Body of pancreas (tissue), 4 donors: Measurements from ENCODE around the gene TYW3. TPM values are rescaled to one million over a fixed set of nuclear protein-coding genes. Genes with fewer than 3 reads are reported as not detected.
"Not testable (repeated sequence)": the region's sequence is repeated elsewhere in the genome, so short reads cannot be mapped to it uniquely, and the experiment has no call there.

Experiments used
- ATAC-seq: fragments of 150-250 bp; one replicate; pipeline ENCODE4 v1.9.1; 2016
- DNase-seq, 4 donors: peaks; one replicate each; pipeline ENCODE4 v3.0.0-alpha.2; 2019
- H3K27ac ChIP-seq, 4 donors: fragments of 200-600 bp; sonication (generic); 1 replicate in 3 of 4; 2 replicates in 1 of 4; pipeline versions ENCODE4 v1.5.1 to v1.6.1; 2016 to 2019; ENCODE audit warnings: mild to moderate bottlenecking in 1 of 4, mixed read lengths in 1 of 4, moderate library complexity in 1 of 4
- H3K27me3 ChIP-seq, 2 donors: fragments of 200-600 bp; sonication (generic); one replicate each; pipeline ENCODE4 v1.6.0; 2016; ENCODE audit warnings: mild to moderate bottlenecking in 1 of 2
- H3K36me3 ChIP-seq, 2 donors: fragments of 200-600 bp; sonication (generic); replicated peaks in 1 of 2; 2 replicates each; pipeline ENCODE4 v1.5.1; 2016; ENCODE audit warnings: low read depth in 2 of 2; ENCODE audit not compliant: insufficient read depth in 1 of 2
- H3K4me1 ChIP-seq: fragments of 200-600 bp; sonication (generic); one replicate; pipeline ENCODE4 v1.6.0; 2016
- H3K4me3 ChIP-seq, 2 donors: fragments of 200-600 bp; sonication (generic); 1 replicate in 1 of 2; 2 replicates in 1 of 2; pipeline ENCODE4 v1.5.1; 2016 to 2019
- H3K9me3 ChIP-seq, 3 donors: fragments of 200-600 bp; sonication (generic); 1 replicate in 2 of 3; 2 replicates in 1 of 3; pipeline ENCODE4 v1.5.1; 2016
- POLR2A ChIP-seq, 3 donors: fragments of 450-650 bp; IDR thresholded peaks; one replicate each; pipeline ENCODE4 v1.6.1; 2016; ENCODE audit warnings: antibody characterized with exemption in 3 of 3, mild to moderate bottlenecking in 2 of 3
- WGBS, 2 donors: methylation state at CpG; one replicate each; pipeline ENCODE4 v1.1.5; 2017; 5-methylcytosine and 5-hydroxymethylcytosine counted together
- intact Hi-C: fragments of 100-400 bp; cut with DNase I; formaldehyde crosslinking; loops from one replicate; pipeline ENCODE4 v1.15.1; 2023
- total RNA-seq, 2 donors: library from RNA; depleted of rRNA; stranded (reverse); fragments of >200 nt; gene quantifications; one replicate each; pipeline ENCODE4 v1.1.0, GENCODE V29; 2016
- TF ChIP-seq, protein P1 (sequence below), 7 experiments: fragments of 450-650 bp in 4 of 7; fragments of 200-600 bp in 3 of 7; sonication (generic) in 3 of 7; IDR thresholded peaks; one replicate each; pipeline ENCODE4 v1.5.1; 2016 to 2019; ENCODE audit warnings: antibody characterized with exemption in 7 of 7

Gene TYW3
- total RNA-seq, 2 donors from 2014 or later: 8.6 to 15.3 TPM

DNA sequence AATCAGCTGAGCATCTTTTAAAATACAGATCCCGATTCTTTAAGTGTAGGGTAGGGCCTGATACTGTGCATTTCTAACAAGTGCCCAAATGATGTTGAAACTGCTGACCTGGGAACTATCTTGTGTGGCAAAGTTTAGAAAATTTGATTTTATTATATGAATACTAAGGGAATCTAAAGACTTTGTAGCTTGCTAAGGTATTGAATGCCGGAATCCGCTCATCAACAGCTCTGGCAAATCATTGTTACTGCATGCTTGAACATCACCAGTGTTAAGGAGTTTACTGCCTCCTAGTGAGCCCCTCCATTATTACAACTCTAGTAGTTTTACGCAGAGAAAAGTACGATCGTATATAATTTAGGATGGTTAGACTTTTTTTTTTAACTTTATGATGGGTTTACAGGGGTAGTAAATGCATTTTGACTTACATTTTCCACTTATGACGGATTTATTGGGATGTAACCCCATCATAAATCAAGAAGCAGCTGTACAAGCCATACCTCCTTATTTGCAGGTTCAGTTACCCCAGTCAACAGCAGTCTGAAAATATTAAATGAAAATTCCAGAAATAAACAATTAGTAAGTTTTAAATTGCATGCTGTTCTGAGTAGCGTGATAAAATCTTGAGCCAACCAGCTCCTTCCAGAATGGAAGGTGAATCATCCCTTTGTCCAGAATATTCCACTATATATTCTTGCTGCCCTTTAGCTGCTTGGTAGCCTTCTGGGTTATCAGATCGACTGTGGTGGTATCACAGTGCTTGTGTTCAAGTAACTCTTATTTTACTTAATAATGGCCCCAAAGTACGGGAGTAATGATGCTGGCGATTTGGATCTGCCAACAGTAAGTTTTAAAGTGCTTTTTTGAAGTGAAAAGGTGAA is 892 bp downstream of the TYW3 start:
- Histone ChIP-seq H3K4me3 (peak overlapping the region; percentile 12 to 60), H3K4me1 (peaks cover 35% of the 10 kb centered on the region), H3K36me3 (peaks cover 0 to 7% of the 10 kb centered on the region in 2 donors), H3K9me3 (no peaks in the 10 kb centered on the region), H3K27me3 (no peaks in the 10 kb centered on the region), H3K27ac (peak overlapping the region; percentile 65 to 96 (median 90))
- 21 to 23% methylated on average over 11 of the region's 11 CpGs for WGBS, 2 donors
- peak; percentile 50 for ATAC-seq
- intact Hi-C loops: no loop called here
- DNase-seq: peak in 3 of 4 donors; percentile 22 to 61 (median 27)
- TF ChIP-seq, protein P1, sequence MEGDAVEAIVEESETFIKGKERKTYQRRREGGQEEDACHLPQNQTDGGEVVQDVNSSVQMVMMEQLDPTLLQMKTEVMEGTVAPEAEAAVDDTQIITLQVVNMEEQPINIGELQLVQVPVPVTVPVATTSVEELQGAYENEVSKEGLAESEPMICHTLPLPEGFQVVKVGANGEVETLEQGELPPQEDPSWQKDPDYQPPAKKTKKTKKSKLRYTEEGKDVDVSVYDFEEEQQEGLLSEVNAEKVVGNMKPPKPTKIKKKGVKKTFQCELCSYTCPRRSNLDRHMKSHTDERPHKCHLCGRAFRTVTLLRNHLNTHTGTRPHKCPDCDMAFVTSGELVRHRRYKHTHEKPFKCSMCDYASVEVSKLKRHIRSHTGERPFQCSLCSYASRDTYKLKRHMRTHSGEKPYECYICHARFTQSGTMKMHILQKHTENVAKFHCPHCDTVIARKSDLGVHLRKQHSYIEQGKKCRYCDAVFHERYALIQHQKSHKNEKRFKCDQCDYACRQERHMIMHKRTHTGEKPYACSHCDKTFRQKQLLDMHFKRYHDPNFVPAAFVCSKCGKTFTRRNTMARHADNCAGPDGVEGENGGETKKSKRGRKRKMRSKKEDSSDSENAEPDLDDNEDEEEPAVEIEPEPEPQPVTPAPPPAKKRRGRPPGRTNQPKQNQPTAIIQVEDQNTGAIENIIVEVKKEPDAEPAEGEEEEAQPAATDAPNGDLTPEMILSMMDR (IDR thresholded peaks at IDR 0.05): peak; percentile 39 to 80 (median 67)
- no peak for TF ChIP-seq POLR2A (IDR thresholded peaks at IDR 0.05)

DNA sequence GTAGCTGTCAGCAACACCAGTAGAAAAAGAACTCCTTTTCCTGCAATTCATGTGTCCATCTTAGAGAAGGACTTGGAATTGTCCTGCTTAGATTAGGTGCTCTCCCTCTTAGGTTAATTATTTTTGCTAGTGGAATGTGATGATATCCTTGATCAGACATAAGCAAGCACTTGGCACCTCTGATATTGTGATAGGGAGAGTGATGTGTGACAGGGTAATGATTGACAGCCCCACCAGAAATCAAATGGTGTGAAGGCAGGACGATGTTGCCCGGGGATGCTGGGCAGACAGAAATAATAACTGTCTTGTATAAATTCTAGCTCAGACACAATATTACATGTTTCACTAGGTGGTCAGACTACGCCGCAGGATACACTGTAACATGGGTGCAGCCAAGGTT is 4.4 kb downstream of the TYW3 start:
- 82 to 96% methylated on average over 4 of the region's 4 CpGs for WGBS, 2 donors
- DNase-seq (no peak), ATAC-seq (no peak)
- no peak overlapping the region for H3K27ac ChIP-seq
- no peaks in the 10 kb centered on the region for H3K27me3 ChIP-seq
- TF ChIP-seq POLR2A (IDR thresholded peaks at IDR 0.05): no peak
- TF ChIP-seq, protein P1 (IDR thresholded peaks at IDR 0.05): no peak
- peaks cover 0 to 8% of the 10 kb centered on the region in 2 donors for H3K36me3 ChIP-seq
- peaks cover 15% of the 10 kb centered on the region for H3K4me1 ChIP-seq
- intact Hi-C loops: no loop called here
- no peak overlapping the region for H3K4me3 ChIP-seq
- H3K9me3 ChIP-seq: no peaks in the 10 kb centered on the region

DNA sequence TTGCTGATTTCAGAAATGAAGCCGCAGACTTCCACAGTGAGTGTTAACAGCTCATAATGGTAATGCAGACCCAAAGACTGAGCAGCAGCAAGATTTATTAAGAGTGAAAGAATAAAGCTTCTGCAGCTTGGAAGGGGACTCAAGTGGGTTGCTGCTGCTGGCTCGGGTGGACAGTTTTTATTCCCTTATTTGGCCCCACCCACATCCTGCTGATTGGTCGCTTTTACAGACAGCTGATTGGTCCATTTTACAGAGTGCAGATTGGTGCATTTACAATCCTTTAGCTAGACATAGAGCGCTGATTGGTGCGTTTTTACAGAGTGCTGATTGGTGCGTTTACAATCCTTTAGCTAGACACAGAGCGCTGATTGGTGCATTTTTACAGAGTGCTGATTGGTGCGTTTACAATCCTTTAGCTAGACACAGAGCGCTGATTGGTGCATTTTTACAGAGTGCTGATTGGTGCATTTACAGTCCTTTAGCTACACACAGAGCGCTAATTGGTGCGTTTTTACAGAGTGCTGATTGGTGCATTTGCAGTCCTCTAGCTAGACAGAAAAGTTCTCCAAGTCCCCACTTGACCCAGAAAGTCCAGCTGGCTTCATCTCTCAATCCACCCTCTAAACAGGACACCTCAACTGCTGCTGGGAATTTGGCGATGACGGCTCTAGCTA is 7.5 kb downstream of the TYW3 start:
- H3K36me3 ChIP-seq, ATAC-seq, H3K27ac ChIP-seq, DNase-seq, intact Hi-C loops, H3K4me3 ChIP-seq, H3K4me1 ChIP-seq, H3K27me3 ChIP-seq, H3K9me3 ChIP-seq: not testable (repeated sequence)
- WGBS, 2 donors: 88 to 97% methylated on average over 13 of the region's 13 CpGs

DNA sequence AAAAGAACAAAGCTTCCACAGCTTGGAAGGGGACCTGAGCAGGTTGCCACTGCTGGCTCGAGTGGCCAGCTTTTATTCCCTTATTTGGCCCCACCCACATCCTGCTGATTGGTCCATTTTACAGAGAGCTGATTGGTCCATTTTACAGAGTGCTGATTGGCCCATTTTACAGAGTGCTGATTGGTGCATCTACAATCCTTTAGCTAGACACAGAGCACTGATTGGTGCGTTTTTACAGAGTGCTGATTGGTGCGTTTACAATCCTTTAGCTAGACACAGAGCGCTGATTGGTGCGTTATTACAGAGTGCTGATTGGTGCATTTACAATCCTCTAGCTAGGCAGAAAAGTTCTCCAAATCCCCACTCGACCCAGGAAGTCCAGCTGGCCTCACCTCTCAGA is 12.3 kb downstream of the TYW3 start:
- not testable (repeated sequence) for H3K36me3 ChIP-seq, ATAC-seq
- 96 to 98% methylated on average over 5 to 6 of the region's 6 CpGs for WGBS, 2 donors

DNA sequence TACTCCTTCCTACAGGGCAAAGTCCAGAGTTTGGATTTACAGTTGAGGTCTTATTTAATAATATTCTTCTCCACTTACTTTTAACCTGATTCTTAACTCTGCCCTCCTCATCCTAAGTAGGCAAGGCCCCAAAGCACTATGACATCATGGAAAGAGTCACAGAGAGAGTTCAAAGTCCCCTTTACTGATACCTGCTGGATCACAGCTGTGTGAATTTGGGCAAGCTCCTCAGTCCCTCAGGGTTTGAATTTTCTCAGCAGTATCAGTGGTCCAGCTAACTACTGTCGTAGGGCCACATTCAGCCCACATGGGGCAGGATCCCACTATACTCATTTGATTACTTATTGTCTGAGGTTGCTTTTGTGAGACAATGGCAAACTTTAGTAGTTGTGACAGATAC is 16.0 kb downstream of the TYW3 start:
- ATAC-seq (peak; percentile 66), DNase-seq (peak in 2 of 4 donors; percentile 22 to 32)
- Histone ChIP-seq H3K9me3 (no peaks in the 10 kb centered on the region), H3K36me3 (peaks cover 0 to 4% of the 10 kb centered on the region in 2 donors), H3K4me1 (peaks cover 4% of the 10 kb centered on the region), H3K27ac (no peak overlapping the region), H3K4me3 (no peak overlapping the region), H3K27me3 (no peaks in the 10 kb centered on the region)
- TF ChIP-seq, protein P1 (IDR thresholded peaks at IDR 0.05): no peak
- no peak for TF ChIP-seq POLR2A (IDR thresholded peaks at IDR 0.05)
- 43 to 52% methylated on average over 1 of the region's 1 CpG for WGBS, 2 donors
- intact Hi-C loops: no loop called here

More for the DNA sequence above, 12.3 kb downstream of the TYW3 start:
- H3K27me3 ChIP-seq, H3K9me3 ChIP-seq, H3K27ac ChIP-seq, intact Hi-C loops, DNase-seq, H3K4me1 ChIP-seq, H3K4me3 ChIP-seq: not testable (repeated sequence)
